GM21529 (cell line): ENCODE measurements around the gene CASP5.
A peak's percentile ranks its signal among the peaks of the same experiment; 100 is the strongest.

ENCODE experiments used
- ATAC-seq: cut with Tn5 transposase; IDR thresholded peaks from one replicate; pipeline ENCODE4 v1.9.1; 2021; ENCODE audit not compliant: unreplicated experiment

Gene CASP5

DNA sequence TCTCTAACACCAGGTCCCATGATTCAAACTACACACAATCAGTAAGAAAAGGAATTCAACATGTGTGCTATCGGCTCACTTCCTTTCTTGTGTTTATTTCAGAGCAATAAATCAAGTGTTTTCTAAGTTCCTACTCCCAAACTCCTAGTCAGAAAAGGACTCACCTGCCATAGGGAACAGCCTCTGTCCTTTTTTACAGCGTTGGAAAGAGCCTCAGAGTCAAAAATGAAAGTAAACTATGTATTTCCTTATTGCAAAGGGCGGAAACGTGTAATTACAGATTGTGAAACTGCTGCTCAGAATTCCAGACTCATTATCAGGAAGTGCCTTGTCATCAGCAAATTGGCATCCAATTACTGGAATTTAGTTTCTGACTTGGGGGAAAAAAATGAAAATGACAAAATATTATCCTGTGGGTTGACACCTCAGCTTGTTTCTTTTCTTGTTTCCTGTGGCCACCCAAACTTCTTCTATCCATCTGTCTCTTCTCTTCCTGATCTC lies 54.6 kb downstream of the CASP5 start, which contains the start of gene CASP4:
Gene CASP4 (minus strand): TSS at position 220 of the 501 bp plus-strand sequence. CDS start 49 bp downstream, at position 171.
- peak; percentile 90 for ATAC-seq

DNA sequence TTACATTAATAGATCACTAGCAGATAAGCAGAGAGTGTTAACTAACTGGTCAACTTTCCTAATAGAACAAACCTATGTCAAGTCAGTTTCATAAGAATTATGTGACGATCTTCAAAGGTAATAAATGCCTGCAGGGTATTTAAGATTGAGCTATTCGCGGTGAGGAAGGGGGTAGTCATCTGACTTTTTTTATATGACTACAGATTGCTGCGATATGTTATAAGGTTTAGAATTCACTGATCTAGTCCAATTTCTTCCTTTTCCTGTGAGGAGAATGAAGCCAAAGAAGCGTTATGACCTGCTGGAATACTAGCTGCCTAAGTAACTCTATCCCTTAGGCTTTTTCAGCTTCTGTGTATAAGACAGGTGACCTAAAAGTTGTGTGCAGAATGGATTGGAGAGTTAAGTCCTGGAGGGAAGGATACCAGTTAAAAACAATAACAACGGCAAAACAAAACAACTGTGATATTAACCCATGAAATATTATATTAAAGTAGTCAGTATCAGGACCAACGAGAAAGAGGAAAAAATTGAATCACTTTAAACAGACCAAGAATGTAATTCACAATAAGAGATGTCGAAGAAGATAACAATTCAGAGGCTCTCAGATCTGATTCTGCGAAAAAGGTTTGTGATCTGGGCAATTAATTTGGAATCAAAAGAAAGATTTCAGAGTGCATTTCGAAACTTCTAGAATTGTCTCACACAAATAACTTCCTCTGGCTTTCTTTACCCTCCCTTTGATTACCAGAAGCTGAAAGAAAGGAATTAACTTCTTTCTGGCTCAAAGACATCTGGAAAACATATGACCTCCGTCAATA lies 55.2 kb downstream of the CASP5 start:
- no peak for ATAC-seq

DNA sequence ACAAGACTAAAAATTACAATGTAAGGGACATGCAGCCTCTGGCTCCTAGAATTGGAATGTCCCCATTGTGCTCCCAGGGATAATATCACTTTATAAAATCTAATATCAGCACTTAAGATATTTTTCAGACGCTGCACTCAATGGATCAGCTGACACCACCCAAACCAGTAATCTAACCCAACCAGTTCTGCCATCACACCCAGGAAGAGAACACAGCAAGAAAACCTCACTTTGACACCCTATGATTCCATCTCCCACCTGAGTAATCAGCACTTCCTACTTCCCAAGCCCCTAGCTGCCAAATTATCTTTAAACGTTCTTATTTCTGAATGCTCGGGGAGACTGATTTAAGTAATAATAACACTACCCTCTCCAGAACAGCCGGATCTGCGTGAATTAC lies 57.2 kb downstream of the CASP5 start:
- no peak for ATAC-seq

DNA sequence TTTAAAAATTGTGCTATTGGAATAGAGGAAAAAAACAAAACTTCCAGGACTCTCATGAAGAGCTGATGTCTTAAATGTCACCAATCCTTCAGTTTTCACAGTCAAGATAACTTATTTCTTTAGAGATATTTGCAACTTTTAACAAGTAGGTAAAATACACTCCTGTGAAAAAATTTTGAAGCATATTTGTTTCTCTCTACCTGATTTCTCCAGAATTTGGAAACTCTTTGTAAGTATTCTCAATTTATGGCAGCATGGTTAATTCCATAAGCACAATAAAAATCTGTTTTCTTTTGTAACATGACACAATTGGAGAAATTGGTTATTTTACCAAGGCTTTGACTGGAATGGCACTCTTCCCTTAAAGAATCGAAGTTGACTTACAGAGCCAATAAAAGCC lies 58.7 kb downstream of the CASP5 start:
- ATAC-seq, result no peak

DNA sequence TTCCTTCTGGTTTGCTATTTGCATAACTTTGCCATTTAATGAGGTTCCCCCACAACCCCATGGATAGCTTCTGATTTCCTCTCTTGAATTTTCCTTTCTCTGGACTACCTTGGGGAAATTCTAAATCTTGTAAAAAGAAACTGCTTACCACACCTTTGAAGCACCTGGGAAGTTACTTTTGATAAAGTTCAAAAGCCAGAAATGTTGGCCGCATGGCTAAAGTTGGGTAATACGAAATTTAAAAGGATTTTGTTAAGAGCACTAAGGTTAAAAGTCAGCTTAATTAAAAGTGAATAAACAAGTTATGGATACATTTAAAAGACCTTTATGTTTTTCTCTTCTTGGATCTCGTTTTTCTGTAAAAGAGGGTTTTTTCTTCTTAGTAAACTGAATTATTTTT lies 60.1 kb downstream of the CASP5 start:
- no peak for ATAC-seq

- ATAC-seq, result no peak
These were observed 65.7 kb downstream of the CASP5 start for GRCh38 chr11:104957280-104957679.

DNA sequence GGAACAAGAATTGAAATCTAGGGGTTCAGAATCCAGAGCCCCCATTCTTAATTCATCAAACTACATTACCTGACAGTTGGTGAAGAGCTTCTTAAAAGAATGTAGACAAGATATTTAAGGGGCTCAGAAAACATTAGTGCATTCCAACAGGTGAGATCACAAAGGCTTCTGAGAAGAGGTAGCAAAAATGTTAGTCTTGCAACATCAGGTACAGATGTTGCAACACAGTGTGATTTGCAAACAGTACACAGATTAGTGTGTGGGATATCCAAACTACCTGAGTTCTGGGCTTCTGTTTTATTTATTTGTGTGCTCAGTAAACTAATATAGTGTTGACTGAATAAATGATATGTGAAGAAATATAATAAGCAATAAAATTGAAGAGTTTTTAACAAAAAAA lies 66.4 kb downstream of the CASP5 start:
- no peak for ATAC-seq

GRCh38 chr11:104946907-104947306 lies 76.1 kb downstream of the CASP5 start:
- ATAC-seq, result peak; percentile 97
